NT2/D1 (cell line): ENCODE results near the gene EN2.

Source experiments
- SUZ12 ChIP-seq: IDR thresholded peaks from 2 replicates; pipeline ENCODE4 v1.6.1; 2011; ENCODE audit not compliant: insufficient read length, insufficient read depth; ENCODE audit errors: extremely low read depth
- YY1 ChIP-seq: IDR thresholded peaks from 2 replicates; pipeline ENCODE4 v1.6.1; 2011; ENCODE audit not compliant: insufficient read length, insufficient read depth
- ZNF274 ChIP-seq: IDR thresholded peaks from 2 replicates; pipeline ENCODE4 v1.6.1; 2011; ENCODE audit warnings: mild to moderate bottlenecking, low read depth, low read length

DNA sequence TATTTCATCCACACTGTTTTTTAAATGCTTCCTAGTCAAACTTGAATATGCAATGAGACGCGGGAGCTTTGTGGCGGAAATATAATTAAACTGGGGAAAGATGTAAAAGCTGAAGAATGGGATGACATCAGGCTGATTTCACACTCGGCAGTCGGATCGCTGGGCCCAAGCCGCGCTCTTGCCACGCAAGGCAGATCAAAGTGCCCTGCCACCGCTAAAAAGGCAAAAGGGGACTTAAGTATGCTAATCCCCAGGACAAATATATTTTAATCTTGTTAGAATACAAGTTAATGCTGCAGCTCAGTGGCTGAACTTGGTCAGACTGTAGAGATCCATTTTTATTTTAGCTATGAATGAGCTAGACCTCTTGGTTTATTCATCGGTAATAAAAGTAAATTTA is 13.8 kb downstream of the EN2 start:
- TF ChIP-seq SUZ12 (no peak), YY1 (no peak), ZNF274 (no peak)
